Smooth muscle cell (in vitro differentiated cells): Measurements from ENCODE around the gene AKAP13. TPM values are rescaled to one million over a fixed set of nuclear protein-coding genes. Genes with fewer than 3 reads are reported as not detected.
A peak's percentile ranks its signal among the peaks of the same experiment; 100 is the strongest.

Source experiments
- DNase-seq: peaks from one replicate; lab custom pipeline; 2025; ENCODE audit not compliant: unreplicated experiment; lab: John Stamatoyannopoulos, UW
- H2AFZ ChIP-seq: fragments of 200-600 bp; sonication (generic); 2 replicates; pipeline ENCODE4 v1.6.0; 2016; ENCODE audit warnings: antibody characterized with exemption, low read depth, mild to moderate bottlenecking
- H3F3A ChIP-seq: fragments of 200-600 bp; sonication (generic); 2 replicates; pipeline ENCODE4 v1.6.0; 2017; ENCODE audit warnings: antibody characterized with exemption, low read depth
- H3K27ac ChIP-seq: fragments of 200-600 bp; sonication (generic); 2 replicates; pipeline ENCODE4 v1.5.1; 2016; ENCODE audit warnings: low read depth, mild to moderate bottlenecking
- H3K27me3 ChIP-seq: fragments of 200-600 bp; sonication (generic); 2 replicates; pipeline ENCODE4 v1.6.1; 2016; ENCODE audit warnings: low read depth, mild to moderate bottlenecking
- H3K36me3 ChIP-seq: fragments of 200-600 bp; sonication (generic); 2 replicates; pipeline ENCODE4 v1.5.1; 2016; ENCODE audit warnings: low read depth
- H3K4me1 ChIP-seq: fragments of 200-600 bp; sonication (generic); 2 replicates; pipeline ENCODE4 v1.5.1; 2016; ENCODE audit warnings: low read depth
- H3K4me2 ChIP-seq: fragments of 200-600 bp; sonication (generic); 2 replicates; pipeline ENCODE4 v1.6.0; 2016; ENCODE audit warnings: mild to moderate bottlenecking
- H3K4me3 ChIP-seq: fragments of 200-600 bp; sonication (generic); 2 replicates; pipeline ENCODE4 v1.5.1; 2016; ENCODE audit warnings: mild to moderate bottlenecking
- H3K79me2 ChIP-seq: fragments of 200-600 bp; sonication (generic); 2 replicates; pipeline ENCODE4 v1.6.0; 2016; ENCODE audit warnings: low read depth, mild to moderate bottlenecking
- H3K9ac ChIP-seq: fragments of 200-600 bp; sonication (generic); 2 replicates; pipeline ENCODE4 v1.6.0; 2016; ENCODE audit warnings: low read depth
- H3K9me3 ChIP-seq: fragments of 200-600 bp; sonication (generic); replicated peaks from 2 replicates; pipeline ENCODE4 v1.5.1; 2016; ENCODE audit warnings: low read depth
- H4K20me1 ChIP-seq: fragments of 200-600 bp; sonication (generic); 2 replicates; pipeline ENCODE4 v1.6.0; 2016; ENCODE audit warnings: low read depth
- CTCF ChIP-seq: fragments of 200-600 bp; sonication (generic); IDR thresholded peaks from 2 replicates; pipeline ENCODE4 v1.5.1; 2017; ENCODE audit warnings: borderline replicate concordance, mild to moderate bottlenecking, antibody characterized with exemption; ENCODE audit not compliant: insufficient read depth, poor library complexity, severe bottlenecking
- WGBS: methylation state at CpG from one replicate; pipeline ENCODE4 v1.1.7; 2016; ENCODE audit warnings: low lambda C conversion rate; 5-methylcytosine and 5-hydroxymethylcytosine counted together
- polyA plus RNA-seq: library from polyadenylated mRNA; unstranded; fragments of >200 nt; fragmentation: Nextera tagmentation; extraction: Ambion mirVana; gene quantifications from 2 replicates; pipeline ENCODE4 v1.2.1, GENCODE V29; 2016
- total RNA-seq: library from RNA; depleted of rRNA; stranded (reverse); fragments of >200 nt; gene quantifications from 2 replicates; pipeline ENCODE4 v1.2.3, GENCODE V29; 2014

Gene AKAP13
- total and polyA plus RNA-seq, 2 experiments from 2014 or later: 43.3 to 63.5 TPM

GRCh38 chr15:85726454-85726853 is 346.1 kb downstream of the AKAP13 start:
- no peak for DNase-seq
- Histone ChIP-seq H3F3A (peaks cover 10% of the 10 kb centered on the region), H3K9me3 (no peaks in the 10 kb centered on the region), H3K27ac (peak overlapping the region; percentile 60), H3K79me2 (no peaks in the 10 kb centered on the region), H3K4me2 (no peak overlapping the region), H3K4me1 (peaks cover 3% of the 10 kb centered on the region), H3K27me3 (no peaks in the 10 kb centered on the region), H2AFZ (no peak overlapping the region), H3K4me3 (no peak overlapping the region), H3K9ac (no peak overlapping the region), H3K36me3 (peaks cover 20% of the 10 kb centered on the region), H4K20me1 (no peaks in the 10 kb centered on the region)
- TF ChIP-seq CTCF: no peak
- 86% methylated on average over 2 of the region's 2 CpGs for WGBS

GRCh38 chr15:85727068-85727467 is 346.7 kb downstream of the AKAP13 start:
- WGBS: 55% methylated on average over 2 of the region's 2 CpGs
- Histone ChIP-seq H4K20me1 (no peaks in the 10 kb centered on the region), H3K27me3 (no peaks in the 10 kb centered on the region), H3K4me1 (peaks cover 3% of the 10 kb centered on the region), H3K4me2 (no peak overlapping the region), H3K27ac (peak overlapping the region; percentile 60), H3F3A (peaks cover 10% of the 10 kb centered on the region), H3K9me3 (no peaks in the 10 kb centered on the region), H3K36me3 (peaks cover 21% of the 10 kb centered on the region), H3K79me2 (no peaks in the 10 kb centered on the region), H3K4me3 (no peak overlapping the region), H2AFZ (no peak overlapping the region), H3K9ac (no peak overlapping the region)
- TF ChIP-seq CTCF: no peak
- DNase-seq: no peak

DNA sequence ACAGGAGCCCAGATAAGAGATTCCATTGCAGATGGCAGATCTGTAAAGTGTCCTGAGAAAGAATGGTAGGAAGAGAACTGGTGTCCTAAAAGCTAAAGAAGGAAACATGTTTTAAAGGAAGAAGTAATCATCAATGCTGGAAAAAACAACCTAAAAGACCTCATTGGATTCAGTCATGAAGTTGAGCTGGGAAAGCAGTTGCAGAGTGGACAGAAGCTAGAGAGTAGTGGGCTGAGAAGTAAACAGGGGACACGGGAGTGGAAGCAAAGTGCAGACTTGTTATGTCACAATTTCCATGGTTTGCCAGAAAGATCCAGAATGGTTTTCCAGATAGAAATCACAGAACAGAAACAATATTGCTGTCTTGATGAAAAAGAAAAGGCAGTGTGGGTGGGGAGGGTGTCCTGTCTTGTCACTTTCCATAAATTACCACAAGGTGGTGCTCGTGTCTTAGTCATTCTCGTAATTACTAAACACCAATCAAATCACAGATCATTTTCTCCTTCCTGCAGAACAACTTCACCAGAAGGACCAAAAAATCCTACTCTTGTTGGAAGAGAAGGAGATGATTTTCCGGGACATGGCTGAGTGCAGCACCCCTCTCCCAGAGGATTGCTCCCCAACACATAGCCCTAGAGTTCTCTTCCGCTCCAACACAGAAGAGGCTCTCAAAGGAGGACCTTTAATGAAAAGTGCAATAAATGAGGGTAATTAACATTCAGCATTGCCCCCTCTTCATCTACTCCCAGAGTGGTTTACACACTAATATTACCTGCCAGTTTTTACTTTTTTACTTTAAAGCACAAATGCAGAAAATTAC is 349.8 kb downstream of the AKAP13 start:
- Histone ChIP-seq H3K9ac (no peak overlapping the region), H3F3A (peaks cover 10% of the 10 kb centered on the region), H3K4me1 (peaks cover 3% of the 10 kb centered on the region), H4K20me1 (no peaks in the 10 kb centered on the region), H3K27ac (peak overlapping the region; percentile 22), H3K27me3 (no peaks in the 10 kb centered on the region), H3K4me3 (no peak overlapping the region), H3K4me2 (no peak overlapping the region), H3K9me3 (peaks cover 10% of the 10 kb centered on the region), H2AFZ (no peak overlapping the region), H3K36me3 (peaks cover 37% of the 10 kb centered on the region), H3K79me2 (peaks cover 3% of the 10 kb centered on the region)
- DNase-seq: no peak
- WGBS: 45% methylated on average over 5 of the region's 5 CpGs
- peak; percentile 69 for TF ChIP-seq CTCF

DNA sequence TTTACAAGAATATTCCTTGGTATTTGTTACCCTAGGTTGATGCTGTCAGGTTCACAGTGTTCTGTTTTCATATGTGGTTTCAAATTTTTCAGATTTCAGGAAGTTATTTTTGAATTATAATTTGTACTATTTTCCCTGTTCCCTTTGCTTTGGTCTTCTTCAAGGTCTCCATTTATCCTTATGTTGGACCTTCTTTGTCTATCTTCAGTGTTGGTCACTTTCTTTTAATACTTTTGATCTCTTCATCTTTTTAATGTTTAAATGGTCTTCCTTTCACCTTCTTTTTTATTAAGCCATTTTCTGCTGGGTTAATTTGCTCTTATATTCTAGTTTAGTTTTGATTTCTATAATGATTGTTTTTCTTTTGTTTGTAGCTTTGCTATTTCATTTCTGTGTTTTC is 353.0 kb downstream of the AKAP13 start:
- no peak for DNase-seq
- H3K9ac ChIP-seq: no peak overlapping the region
- H3K36me3 ChIP-seq: peaks cover 51% of the 10 kb centered on the region
- H3K27ac ChIP-seq: no peak overlapping the region
- no peaks in the 10 kb centered on the region for H4K20me1 ChIP-seq
- peaks cover 3% of the 10 kb centered on the region for H3K79me2 ChIP-seq
- H3F3A ChIP-seq: peaks cover 8% of the 10 kb centered on the region
- no peaks in the 10 kb centered on the region for H3K4me1 ChIP-seq
- H3K27me3 ChIP-seq: no peaks in the 10 kb centered on the region
- H2AFZ ChIP-seq: no peak overlapping the region
- H3K9me3 ChIP-seq: peaks cover 10% of the 10 kb centered on the region
- no peak for TF ChIP-seq CTCF
- no peak overlapping the region for H3K4me2 ChIP-seq
- peak overlapping the region; percentile 4 for H3K4me3 ChIP-seq
